Stimulated activated CD8-positive, alpha-beta memory T cell treated with anti-CD3 and anti-CD28 coated beads, Interleukin-4, amount 100 ng/mL, for 24 hours (primary cell): ENCODE data around the gene ZBTB7B.
"Not testable (repeated sequence)": the region's sequence is repeated elsewhere in the genome, so short reads cannot be mapped to it uniquely, and the experiment has no call there.

Experiments used
- DNase-seq: peaks from one replicate; pipeline ENCODE4 v3.0.0-alpha.2; 2020; ENCODE audit warnings: low read depth

ZBTB7B gene

DNA sequence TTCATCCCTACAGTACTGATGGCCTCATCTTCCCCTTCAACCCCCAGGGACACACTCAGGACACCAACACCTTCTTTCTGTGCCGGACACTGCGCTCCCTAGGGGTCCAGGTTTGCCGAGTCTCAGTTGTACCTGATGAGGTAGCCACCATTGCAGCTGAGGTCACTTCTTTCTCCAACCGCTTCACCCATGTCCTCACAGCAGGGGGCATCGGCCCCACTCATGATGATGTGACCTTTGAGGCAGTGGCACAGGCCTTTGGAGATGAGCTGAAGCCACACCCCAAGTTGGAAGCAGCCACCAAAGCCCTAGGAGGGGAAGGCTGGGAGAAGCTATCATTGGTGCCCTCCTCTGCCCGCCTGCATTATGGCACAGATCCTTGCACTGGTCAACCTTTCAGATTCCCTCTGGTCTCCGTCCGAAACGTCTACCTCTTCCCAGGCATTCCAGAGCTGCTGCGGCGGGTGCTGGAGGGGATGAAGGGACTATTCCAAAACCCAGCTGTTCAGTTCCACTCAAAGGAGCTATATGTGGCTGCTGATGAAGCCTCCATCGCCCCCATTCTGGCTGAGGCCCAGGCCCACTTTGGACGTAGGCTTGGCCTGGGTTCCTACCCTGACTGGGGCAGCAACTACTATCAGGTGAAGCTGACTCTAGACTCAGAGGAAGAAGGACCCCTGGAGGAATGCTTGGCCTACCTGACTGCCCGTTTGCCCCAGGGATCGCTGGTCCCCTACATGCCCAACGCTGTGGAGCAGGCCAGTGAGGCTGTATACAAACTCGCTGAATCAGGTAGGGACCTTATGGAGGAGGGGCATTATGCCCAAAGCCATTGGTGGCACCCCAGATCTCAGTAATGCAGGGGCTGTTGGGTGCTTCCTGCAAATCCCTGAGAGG lies 14.3 kb upstream of the ZBTB7B start:
- no peak for DNase-seq

DNA sequence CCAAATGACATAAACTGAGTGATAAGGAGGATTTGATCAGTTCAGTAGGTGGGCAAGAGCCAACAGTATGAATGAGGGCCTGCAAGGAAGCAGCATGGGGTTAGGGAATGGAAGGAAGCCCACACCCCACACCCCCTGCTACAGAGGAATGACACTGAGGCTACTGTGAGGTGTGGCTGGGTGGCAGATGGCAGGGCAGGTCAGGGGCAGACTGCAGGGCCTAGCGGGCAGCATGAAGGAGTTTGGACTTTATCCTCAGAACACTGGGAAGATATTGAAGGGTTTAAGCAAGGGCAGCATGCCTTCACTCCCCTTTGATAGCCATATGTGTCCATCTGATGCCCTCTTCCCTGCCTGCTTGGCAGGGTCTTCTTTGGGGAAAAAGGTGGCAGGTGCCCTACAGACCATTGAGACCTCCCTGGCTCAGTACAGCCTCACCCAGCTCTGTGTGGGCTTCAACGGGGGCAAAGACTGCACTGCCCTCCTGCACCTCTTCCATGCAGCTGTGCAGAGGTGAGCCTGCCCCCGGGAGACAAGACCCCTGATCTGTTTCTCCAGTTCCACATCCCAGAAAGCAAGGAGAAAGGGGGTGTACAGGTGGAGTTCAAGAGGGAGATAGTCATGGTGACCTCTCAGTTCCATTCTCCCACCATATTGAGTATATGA lies 13.3 kb upstream of the ZBTB7B start:
- DNase-seq = no peak

DNA sequence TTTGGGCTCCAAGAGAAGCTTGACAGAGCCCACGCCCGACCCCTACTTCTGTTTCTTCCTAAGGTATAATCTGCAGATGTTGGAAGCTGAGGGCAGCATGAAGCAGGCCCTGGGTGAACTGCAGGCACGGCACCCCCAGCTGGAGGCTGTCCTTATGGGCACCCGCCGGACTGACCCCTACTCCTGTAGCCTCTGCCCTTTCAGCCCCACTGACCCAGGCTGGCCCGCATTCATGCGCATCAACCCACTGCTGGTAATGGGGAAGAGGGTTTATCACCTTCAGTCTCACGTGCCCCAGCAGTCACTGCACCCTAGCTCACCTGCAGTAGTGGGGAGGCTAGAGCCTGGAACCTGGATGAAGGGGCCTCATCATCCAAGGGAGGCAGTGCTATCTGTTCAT lies 12.3 kb upstream of the ZBTB7B start:
- DNase-seq = no peak

DNA sequence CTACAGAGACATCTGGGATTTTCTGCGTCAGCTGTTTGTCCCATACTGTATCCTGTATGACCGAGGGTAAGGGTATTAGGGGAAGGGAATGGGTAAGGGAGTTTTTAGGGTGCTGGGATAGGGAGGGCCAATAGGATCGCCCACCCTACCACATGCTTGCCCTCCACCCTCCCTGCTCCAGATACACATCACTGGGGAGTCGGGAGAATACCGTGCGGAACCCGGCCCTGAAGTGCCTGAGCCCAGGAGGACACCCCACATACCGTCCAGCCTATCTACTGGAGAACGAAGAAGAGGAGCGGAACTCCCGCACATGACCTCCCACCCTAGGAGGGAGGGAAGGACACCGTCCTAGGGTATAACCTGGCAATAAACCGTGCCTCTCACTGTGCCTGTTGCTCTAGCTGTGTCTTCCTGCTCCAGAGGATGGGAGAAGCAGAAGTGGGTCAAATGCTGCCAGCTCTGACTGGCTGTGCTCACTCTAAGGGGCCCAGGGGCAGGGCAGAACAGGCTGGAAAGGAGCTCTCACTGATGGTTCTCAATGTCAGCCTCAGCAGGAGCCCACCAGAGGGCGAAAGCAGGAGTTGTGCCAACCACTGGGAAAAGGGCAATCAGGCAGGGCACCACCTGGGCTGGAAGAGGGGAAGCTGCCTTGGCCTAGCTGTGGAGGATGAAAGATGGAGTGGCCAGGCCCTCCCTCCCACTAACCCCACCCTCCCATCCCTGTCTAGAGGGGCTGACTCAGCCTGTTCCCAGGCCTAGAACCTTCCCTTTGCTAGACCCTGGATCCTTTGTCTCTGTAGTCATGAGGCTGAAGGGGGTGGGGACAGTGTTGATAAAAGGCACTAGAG lies 9.7 kb upstream of the ZBTB7B start:
- no peak for DNase-seq

DNA sequence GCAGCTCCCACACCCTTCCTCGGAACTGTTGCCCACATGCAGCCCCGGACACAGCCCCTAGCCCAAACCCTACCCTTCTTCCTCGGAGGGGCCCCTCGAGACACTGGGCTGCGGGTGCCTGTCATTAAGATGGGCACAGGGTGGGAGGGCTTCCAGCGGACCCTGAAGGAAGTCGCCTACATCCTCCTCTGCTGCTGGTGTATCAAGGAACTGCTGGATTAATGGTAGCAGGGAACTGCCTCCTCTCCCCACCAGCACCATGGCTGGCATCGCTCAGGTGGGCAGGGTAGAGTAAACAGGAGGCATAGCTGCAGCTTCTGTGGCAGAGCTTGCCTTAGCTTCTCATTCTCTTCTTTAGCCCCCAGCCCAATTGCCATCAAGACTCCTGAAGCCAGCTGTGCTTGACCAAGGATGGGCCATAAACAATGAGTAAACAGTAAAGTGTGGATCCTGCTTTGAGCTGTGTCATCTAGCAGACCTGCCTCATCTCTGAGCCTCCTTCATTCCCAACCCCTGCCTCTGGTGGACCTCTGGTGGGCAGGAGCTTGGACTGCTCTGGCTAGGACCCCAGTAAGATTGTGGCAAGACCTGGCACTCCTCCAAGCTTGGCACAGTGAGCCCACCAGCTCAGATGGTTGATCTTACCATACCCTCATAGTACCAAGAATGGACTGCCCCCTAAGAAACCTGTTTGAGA lies 8.9 kb upstream of the ZBTB7B start, which contains the start of gene LENEP:
Gene LENEP (plus strand): TSS at position 15 of the 697 bp plus-strand sequence. CDS start 22 bp downstream, at position 37.
- no peak for DNase-seq

DNA sequence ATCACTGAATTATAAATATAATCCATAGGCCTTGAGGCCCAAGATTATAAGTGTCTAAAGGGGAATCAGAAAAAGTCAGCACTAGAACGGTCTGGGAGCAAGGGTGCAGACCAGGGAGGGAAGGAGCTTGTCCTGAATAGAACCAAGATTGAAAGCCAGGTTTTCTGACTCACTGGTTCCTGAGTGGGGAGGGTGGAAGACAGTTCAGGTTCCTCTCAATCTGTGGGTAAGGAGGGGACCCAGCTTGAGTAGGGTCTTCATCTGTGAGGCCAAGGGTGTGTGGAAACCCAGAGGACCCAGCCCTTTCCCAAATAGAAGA lies 8.4 kb upstream of the ZBTB7B start:
- DNase-seq = no peak

DNA sequence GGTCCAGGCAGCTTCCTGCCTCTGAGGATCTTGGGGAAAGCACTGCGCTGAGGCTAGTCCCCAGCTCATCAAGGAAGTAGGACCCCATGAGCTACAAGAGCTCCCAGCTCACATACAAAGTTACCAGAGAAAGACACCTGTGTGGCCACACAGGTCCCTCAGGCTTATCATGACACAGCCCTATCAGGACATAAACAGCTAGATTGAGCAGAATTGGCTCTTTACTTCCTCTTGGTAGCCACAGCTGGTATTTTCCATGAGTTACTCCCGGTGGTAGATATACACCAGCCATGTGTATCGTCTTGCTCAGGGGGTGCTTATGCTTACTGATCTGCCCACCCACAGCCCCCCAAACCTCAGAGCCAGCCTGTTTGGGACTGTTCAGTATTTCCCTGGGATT lies 8.0 kb upstream of the ZBTB7B start:
- no peak for DNase-seq

DNA sequence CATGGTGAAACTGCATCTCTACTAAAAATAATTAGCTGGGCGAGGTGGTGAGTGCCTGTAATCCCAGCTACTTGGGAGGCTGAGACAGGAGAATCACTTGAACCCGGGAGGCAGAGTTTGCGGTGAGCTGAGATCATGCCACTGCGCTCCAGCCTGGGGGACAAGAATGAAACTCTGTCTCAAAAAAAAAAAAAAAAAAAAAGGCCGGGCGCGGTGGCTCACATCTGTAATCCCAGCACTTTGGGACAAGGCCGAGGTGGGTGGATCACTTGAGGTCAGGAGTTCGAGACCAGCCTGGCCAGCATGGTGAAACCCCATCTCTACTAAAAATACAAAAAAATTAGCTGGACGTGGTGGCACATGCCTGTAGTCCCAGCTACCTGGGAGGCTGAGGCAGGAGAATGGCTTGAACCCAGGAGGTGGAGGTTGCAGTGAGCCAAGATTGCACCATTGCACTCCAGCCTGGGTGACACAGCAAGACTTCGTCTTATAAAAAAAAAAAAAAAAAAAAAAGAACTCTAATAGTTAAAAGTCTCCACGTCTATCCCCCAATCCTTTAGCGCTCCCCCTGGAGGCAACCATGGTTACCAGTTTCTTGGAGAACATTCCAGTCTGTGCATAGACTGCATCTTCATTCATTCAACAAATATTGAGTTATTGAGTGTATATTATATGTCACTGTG lies 7.2 kb upstream of the ZBTB7B start:
- not testable (repeated sequence) for DNase-seq

DNA sequence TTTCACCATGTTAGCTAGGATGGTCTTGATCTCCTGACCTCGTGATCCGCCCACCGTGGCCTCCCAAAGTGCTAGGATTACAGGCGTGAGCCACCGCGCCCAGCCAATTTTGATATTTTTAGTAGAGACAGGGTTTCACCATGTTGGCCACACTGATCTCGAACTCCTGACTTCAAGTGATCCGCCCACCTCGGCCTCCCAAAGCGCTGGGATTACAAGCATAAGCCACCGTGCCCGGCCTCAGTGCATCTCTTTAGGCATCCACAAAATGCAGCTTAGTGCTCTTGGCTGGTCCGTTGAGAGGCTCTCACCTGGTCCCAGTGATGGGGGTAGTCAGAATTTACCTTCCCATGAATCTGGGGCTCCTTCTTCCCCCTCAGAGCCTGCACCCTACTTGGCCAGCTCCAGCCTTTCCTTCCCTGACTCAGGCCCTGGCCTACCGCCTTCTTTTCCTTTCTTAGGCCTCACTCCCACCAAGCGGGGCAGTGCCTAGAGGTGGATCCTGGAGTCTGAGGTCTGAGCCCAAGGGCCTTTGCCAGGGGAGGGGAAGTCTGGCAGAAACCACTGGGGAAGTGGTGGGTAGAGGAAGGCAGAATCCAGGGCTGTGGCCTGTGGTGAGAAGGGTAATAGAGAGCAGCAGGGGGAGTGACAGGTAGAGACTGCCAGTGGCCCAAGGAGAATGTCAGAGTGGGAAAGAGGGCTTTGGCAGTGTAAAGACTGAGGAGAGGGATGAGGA lies 5.5 kb upstream of the ZBTB7B start:
- DNase-seq = no peak

DNA sequence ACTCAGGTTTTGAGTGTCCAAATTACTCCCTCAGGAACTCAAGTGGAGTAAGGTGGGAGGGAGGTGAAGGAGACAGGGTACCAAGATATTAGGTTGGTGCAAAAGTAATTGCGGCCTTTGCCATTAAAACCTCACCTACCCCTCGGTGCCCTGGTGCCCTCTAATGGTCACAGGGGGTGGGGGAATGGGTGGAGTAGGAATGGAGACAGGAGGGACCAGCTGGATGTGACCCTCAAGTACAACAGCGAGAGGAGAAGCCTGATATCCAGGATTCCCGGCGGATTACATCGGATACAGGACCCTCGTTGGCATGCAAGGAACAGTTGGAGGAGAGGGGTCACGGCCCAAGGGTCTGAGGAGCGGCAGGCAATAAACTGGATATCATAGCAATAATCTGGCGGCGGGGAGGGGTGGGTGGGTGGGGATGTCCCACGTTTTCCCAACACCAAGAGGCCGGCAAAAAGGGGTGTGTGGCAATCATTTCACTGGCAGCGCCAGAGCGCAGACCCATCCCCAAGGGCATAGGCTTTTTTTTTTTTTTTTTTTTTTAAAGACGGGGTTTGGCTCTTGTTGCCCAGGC lies 4.3 kb upstream of the ZBTB7B start:
- DNase-seq = no peak

DNA sequence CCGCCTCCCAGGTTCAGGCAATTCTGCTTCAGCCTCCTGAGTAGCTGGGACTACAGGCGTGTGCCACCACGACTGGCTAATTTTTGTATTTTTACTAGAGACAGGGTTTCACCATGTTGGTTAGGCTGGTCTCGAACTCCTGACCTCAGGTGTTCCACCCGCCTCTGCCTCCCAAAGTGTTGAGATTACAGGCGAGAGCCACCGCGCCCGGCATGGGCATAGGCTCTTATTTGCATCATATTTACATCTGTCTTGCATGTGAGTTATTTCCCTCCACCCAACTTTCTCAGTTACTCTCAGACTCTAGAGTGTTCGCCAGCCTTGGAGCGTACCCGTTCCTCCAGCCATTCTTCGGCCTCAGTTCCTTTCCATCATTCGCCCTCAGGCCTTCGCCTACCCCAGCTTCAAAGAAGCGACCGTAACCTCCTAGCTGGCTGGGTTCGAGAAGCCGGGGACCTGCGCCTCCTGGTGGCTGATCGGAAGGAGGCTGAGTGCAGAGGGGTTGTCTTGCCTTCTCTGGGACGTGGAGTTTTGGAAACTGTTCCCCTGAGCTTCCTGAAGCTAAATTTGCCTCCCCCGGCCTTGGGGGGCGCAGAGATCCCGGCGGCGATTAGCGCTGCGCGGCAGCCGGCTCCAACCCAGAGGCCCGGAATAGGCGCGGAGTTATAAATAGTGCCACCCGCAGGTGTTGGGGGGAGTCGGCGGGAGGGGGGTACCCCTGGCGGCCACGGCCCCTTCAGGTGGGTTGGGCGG lies 3.6 kb upstream of the ZBTB7B start:
- DNase-seq = peak; percentile 68

DNA sequence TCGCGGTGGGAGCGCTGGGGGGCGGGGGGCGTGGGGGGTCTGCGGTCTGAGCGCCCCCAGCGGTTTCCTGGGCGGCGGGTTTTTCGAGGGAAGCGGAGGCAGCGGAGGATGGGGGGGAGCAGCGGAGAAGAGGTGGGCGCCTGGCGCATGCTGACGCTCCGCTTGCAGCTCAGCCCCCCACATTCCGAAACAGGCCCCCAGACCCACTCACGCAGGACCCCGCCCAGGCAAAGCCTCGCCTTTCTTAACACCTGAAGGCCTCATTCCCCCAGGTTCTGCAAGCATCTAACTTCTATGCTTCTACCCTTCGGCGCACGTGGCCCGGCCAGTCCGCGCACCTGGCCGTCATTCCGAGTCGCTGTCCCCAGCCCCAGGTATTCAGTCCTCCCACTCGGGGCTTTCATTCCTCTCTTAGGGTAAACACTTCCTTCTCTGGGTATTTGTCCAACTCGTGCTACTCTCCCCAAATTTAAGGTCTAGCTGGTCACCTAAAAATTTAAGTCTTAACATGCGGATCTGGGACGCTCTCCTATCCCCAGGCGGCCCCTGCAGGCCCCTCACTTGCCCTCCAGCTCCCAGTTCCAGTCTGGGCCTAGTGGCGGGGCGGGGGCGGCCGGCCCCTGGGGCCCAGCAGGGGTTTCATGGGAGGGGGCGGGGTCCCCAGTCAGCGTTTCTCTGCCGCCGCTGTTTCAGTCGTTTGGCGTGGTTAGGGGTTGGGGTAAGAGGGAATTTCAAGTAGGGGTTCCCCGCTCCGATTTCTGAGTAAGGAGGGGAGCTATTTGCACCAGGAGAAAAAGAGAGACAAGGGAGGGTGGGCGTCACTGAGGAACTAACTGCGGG lies 2.8 kb upstream of the ZBTB7B start:
- peak; percentile 46 for DNase-seq

DNA sequence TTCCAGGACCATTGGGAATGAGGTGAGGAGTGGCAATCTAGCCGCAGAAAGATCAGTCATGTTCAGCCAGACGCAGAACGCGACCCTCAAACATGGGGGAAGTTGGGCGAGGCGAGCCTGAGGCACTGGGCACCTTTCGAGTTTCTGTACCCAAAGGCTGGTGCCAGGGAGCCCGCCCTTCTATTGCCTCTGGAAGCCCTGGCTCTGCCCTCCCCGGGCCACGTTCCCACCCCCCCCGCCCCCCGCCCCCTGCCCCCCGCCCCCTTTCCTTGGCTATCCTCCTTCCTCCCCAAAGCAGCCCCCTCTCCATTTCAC lies 2.2 kb upstream of the ZBTB7B start:
- no peak for DNase-seq

DNA sequence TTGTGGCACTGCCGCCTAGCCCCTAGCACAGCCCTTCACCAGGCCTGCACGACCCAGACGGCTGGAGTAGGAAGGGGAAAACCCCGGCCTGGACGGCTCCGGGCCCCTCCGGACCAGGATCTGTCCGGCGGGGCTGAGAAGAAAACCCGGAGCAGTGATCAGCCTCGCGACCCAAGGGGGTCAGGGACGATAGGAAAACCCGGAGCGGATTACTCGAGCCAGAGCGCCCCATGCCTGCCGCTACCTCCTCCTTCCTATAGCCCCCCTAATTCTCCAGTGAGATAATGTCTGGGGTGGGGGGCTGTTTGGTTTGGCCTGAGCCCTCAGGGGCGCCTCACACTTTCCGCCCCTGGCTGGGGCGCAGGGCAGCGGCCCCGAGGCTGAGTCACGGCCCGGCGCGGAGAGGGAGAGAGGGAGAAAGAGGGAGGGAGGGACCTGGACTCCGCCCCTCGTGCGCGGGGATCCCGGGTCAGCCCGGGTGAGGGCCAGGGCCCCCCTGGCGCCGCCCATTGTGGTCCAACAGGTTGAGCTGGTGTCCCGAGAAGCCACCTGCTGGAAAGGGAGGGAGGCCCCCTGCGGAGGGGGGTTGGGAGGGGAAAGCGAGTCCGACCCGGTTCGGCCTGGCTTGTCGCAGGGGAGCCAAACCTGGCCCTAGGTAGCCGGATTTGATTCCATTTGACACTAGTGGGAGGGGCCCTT lies 1.7 kb upstream of the ZBTB7B start:
- peak; percentile 76 for DNase-seq

DNA sequence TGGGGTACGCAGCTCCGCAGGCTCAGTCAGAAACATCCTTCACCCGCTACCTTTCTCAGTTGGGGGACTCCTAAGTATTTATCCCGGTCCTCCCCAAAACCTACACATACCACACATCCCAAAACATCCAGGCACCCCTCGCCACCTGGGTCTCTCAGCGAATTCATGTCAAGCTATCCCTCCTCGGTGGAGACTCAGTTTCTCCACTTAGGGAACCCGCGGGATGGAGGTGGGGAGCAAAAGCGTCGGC lies 1.3 kb upstream of the ZBTB7B start:
- no peak for DNase-seq

DNA sequence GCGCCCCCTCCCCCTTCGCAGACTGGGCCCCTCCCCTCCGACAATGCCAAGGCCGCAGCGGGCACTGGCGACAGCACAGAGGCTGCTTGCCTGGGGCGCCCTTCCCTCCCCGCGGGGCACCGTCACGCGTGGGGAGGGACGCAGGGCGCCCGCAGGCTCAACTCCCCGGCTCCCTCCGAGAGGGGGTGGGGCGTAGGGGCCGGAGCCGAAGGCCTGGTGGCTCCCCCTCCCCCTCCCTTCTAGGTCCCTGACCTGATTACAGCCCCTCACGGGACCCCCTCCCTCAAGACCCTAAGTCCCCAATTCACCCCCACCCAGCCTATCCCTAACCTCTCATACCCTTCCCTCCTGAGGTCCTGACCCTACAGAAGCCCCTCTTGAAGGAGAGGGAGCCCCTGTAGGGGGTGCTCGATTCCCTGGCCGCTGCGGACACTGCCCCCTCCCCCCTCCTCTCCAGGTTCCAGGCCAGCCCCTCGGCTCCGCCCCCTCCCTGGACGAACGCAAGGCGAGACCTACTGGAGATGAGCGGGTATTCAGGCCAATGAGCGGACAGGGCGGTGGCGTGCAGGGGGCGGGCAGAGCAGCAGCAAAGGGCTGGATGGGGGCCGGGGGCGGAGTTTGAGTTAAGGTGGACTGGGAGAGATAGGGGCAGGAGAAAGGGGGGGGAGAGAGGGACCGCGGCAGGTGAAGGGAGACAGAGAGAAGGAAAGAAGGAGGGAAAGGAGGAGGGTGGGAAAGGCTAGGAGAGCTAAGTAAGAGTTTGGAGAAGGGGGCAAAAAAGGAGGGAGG lies 733 bp upstream of the ZBTB7B start:
- DNase-seq = peak; percentile 98

DNA sequence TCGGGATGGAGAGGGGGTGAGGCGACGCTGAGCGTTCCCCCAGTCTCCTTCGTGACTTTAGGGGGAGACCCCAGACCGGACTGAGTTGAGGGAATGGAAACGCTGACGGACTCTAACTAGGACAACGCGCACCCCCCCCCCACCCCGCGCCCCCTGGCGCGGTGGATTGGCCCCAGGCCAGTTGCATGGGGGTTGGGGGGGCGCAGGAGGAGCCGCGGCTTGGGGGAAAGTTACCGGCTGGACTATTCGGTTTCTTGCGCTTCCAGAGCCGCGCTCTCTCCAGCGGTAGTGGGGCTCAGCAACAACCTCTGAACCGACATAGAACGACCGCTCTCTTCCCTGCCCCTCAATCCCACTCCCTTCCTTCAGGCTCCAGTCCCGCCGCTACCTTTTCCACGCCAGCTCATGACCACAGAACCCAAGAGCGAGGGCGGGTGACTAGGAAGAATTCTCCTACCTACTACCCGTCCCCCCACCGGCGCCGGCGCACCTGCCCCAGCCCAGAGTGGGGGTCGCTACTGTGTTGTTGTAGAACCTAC lies 694 bp downstream of the ZBTB7B start:
- DNase-seq = no peak
